K562 (cell line): ENCODE measurements around the gene ETV2. TPM values are rescaled to one million over a fixed set of nuclear protein-coding genes. Genes with fewer than 3 reads are reported as not detected.
A peak's percentile ranks its signal among the peaks of the same experiment; 100 is the strongest.

ENCODE experiments used
- ADNP ChIP-seq: fragments of 200-800 bp; sonication (Bioruptor generic); IDR thresholded peaks from 2 replicates; pipeline ENCODE4 v1.6.1; 2016; ENCODE audit warnings: missing genetic modification characterization, missing compliant biosample characterization
- E2F4 ChIP-seq: sonication (generic); formaldehyde crosslinking; IDR thresholded peaks from 2 replicates; pipeline ENCODE4 v1.8.0; 2022; ENCODE audit warnings: mild to moderate bottlenecking, low read depth, missing genetic modification reagents
- HINFP ChIP-seq: fragments of 450-650 bp; conservative IDR thresholded peaks from 2 replicates; pipeline ENCODE4 v1.6.1; 2016; ENCODE audit warnings: missing genetic modification characterization, low read depth, mild to moderate bottlenecking, control low read depth, missing compliant biosample characterization
- POLR2G ChIP-seq: fragments of 200-400 bp; formaldehyde crosslinking; IDR thresholded peaks from 2 replicates; pipeline ENCODE4 v1.6.1; 2017; ENCODE audit warnings: low read depth, mild to moderate bottlenecking, antibody characterized with exemption, low read length, moderate library complexity
- SMAD2 ChIP-seq: fragments of 150-350 bp; IDR thresholded peaks from 2 replicates; pipeline ENCODE4 v1.6.1; 2014; ENCODE audit warnings: low read depth, mild to moderate bottlenecking, low read length
- TFAM ChIP-seq: fragments of 250-450 bp; sonication (Bioruptor Pico); conservative IDR thresholded peaks from 2 replicates; pipeline ENCODE4 v1.5.0; 2021; ENCODE audit warnings: mild to moderate bottlenecking, moderate library complexity
- ZBTB12 ChIP-seq: fragments of 250-450 bp; sonication (Bioruptor Pico); IDR thresholded peaks from 2 replicates; pipeline ENCODE4 v1.4.0; 2020
- ZFX ChIP-seq: sonication (generic); formaldehyde crosslinking; IDR thresholded peaks from 2 replicates; pipeline ENCODE4 v1.8.0; 2022; ENCODE audit warnings: mild to moderate bottlenecking, missing genetic modification reagents, moderate library complexity
- ZNF253 ChIP-seq: fragments of 250-450 bp; sonication (Bioruptor Pico); conservative IDR thresholded peaks from 2 replicates; pipeline ENCODE4 v1.6.1; 2021; ENCODE audit warnings: mild to moderate bottlenecking
- ZNF263 ChIP-seq: sonication (generic); formaldehyde crosslinking; IDR thresholded peaks from 2 replicates; pipeline ENCODE4 v1.8.0; 2022; ENCODE audit warnings: mild to moderate bottlenecking, missing genetic modification reagents, borderline replicate concordance
- polyA plus RNA-seq, 8 experiments: library from polyadenylated mRNA; depleted of rRNA in 4 of 8; stranded (reverse) in 5 of 8; unstranded in 3 of 8; fragments of >200 nt; fragmentation: Nextera tagmentation in 2 of 8; fragmentation: Illumina TruSeq in 1 of 8; extraction: Ambion mirVana in 2 of 8; extraction: Trizol in 1 of 8; gene quantifications; 2 replicates each; pipeline versions ENCODE4 v1.2.1 to v1.2.3, GENCODE V29; 2011 to 2014; ENCODE audit warnings: inconsistent platforms in 1 of 8, missing spikeins in 1 of 8
- total RNA-seq, 7 experiments: library from RNA; depleted of rRNA in 6 of 7; stranded (reverse); fragments of >200 nt in 6 of 7; fragmentation: Illumina TruSeq in 2 of 7; extraction: Trizol in 2 of 7; gene quantifications; 2 replicates each; pipeline versions ENCODE4 v1.2.1 to v1.2.3, GENCODE V29; 2011 to 2021; ENCODE audit warnings: low replicate concordance in 1 of 7
- TF ChIP-seq, protein P1 (sequence below): fragments of 450-650 bp; IDR thresholded peaks from 2 replicates; pipeline ENCODE4 v1.6.1; 2016; ENCODE audit warnings: mild to moderate bottlenecking, moderate library complexity

Gene ETV2
- total and polyA plus RNA-seq, 9 of the 15 experiments (the other 6 are each of a cell fraction or from before 2014, with no cell fraction given): 0.11 to 3.7 (median 0.55) TPM

- peak; percentile 80 for TF ChIP-seq E2F4 (CRISPR knock-in tag)
- no peak for TF ChIP-seq HINFP (tag)
- no peak for TF ChIP-seq ZFX (CRISPR knock-in tag)
- TF ChIP-seq POLR2G: peak; percentile 96
- TF ChIP-seq ZBTB12 (CRISPR knock-in tag): peak; percentile 100
- TF ChIP-seq SMAD2: no peak
- TF ChIP-seq, protein P1, sequence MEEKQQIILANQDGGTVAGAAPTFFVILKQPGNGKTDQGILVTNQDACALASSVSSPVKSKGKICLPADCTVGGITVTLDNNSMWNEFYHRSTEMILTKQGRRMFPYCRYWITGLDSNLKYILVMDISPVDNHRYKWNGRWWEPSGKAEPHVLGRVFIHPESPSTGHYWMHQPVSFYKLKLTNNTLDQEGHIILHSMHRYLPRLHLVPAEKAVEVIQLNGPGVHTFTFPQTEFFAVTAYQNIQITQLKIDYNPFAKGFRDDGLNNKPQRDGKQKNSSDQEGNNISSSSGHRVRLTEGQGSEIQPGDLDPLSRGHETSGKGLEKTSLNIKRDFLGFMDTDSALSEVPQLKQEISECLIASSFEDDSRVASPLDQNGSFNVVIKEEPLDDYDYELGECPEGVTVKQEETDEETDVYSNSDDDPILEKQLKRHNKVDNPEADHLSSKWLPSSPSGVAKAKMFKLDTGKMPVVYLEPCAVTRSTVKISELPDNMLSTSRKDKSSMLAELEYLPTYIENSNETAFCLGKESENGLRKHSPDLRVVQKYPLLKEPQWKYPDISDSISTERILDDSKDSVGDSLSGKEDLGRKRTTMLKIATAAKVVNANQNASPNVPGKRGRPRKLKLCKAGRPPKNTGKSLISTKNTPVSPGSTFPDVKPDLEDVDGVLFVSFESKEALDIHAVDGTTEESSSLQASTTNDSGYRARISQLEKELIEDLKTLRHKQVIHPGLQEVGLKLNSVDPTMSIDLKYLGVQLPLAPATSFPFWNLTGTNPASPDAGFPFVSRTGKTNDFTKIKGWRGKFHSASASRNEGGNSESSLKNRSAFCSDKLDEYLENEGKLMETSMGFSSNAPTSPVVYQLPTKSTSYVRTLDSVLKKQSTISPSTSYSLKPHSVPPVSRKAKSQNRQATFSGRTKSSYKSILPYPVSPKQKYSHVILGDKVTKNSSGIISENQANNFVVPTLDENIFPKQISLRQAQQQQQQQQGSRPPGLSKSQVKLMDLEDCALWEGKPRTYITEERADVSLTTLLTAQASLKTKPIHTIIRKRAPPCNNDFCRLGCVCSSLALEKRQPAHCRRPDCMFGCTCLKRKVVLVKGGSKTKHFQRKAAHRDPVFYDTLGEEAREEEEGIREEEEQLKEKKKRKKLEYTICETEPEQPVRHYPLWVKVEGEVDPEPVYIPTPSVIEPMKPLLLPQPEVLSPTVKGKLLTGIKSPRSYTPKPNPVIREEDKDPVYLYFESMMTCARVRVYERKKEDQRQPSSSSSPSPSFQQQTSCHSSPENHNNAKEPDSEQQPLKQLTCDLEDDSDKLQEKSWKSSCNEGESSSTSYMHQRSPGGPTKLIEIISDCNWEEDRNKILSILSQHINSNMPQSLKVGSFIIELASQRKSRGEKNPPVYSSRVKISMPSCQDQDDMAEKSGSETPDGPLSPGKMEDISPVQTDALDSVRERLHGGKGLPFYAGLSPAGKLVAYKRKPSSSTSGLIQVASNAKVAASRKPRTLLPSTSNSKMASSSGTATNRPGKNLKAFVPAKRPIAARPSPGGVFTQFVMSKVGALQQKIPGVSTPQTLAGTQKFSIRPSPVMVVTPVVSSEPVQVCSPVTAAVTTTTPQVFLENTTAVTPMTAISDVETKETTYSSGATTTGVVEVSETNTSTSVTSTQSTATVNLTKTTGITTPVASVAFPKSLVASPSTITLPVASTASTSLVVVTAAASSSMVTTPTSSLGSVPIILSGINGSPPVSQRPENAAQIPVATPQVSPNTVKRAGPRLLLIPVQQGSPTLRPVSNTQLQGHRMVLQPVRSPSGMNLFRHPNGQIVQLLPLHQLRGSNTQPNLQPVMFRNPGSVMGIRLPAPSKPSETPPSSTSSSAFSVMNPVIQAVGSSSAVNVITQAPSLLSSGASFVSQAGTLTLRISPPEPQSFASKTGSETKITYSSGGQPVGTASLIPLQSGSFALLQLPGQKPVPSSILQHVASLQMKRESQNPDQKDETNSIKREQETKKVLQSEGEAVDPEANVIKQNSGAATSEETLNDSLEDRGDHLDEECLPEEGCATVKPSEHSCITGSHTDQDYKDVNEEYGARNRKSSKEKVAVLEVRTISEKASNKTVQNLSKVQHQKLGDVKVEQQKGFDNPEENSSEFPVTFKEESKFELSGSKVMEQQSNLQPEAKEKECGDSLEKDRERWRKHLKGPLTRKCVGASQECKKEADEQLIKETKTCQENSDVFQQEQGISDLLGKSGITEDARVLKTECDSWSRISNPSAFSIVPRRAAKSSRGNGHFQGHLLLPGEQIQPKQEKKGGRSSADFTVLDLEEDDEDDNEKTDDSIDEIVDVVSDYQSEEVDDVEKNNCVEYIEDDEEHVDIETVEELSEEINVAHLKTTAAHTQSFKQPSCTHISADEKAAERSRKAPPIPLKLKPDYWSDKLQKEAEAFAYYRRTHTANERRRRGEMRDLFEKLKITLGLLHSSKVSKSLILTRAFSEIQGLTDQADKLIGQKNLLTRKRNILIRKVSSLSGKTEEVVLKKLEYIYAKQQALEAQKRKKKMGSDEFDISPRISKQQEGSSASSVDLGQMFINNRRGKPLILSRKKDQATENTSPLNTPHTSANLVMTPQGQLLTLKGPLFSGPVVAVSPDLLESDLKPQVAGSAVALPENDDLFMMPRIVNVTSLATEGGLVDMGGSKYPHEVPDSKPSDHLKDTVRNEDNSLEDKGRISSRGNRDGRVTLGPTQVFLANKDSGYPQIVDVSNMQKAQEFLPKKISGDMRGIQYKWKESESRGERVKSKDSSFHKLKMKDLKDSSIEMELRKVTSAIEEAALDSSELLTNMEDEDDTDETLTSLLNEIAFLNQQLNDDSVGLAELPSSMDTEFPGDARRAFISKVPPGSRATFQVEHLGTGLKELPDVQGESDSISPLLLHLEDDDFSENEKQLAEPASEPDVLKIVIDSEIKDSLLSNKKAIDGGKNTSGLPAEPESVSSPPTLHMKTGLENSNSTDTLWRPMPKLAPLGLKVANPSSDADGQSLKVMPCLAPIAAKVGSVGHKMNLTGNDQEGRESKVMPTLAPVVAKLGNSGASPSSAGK: peak; percentile 90
- TF ChIP-seq ADNP: no peak
- TF ChIP-seq ZNF263 (CRISPR knock-in tag): 0 out of 2 replicates have a peak, but pooled peaks have one; percentile 31
- TF ChIP-seq TFAM (CRISPR knock-in tag): no peak
- TF ChIP-seq ZNF253: no peak
These were observed 28.8 kb upstream of the ETV2 start, which contains the start of gene HAUS5 (continued) for GRCh38 chr19:35612559-35613321.
